Measurements from ENCODE around the gene FNIP1. TPM values are rescaled to one million over a fixed set of nuclear protein-coding genes. Genes with fewer than 3 reads are reported as not detected.
A peak's percentile ranks its signal among the peaks of the same experiment; 100 is the strongest.

FNIP1 gene
- total and polyA plus RNA-seq, 2 of the 13 experiments (the other 11 are each of a cell fraction or from before 2014, with no cell fraction given) = 10.9 to 29.3 TPM

GRCh38 chr5:131634996-131635683, 161.7 kb downstream of the FNIP1 start, which contains the start of gene RAPGEF6 (continued):
- 0 out of 2 replicates have a peak, but pooled peaks have one; percentile 19 for TF ChIP-seq FOXO1 (CRISPR knock-in tag; IDR thresholded peaks at IDR 0.05)
- no peak for TF ChIP-seq ZNF589 (CRISPR knock-in tag; conservative IDR thresholded peaks at IDR 0.05)
- TF ChIP-seq AGO1 (IDR thresholded peaks at IDR 0.05; ENCODE audit: low read depth, low read length, poor library complexity, severe bottlenecking) = peak; percentile 26
- TF ChIP-seq HNF4G (IDR thresholded peaks at IDR 0.05; ENCODE audit: borderline replicate concordance, low read depth, low read length) = peak; percentile 13; the same call in 1 of the 2 replicates
- no peak for TF ChIP-seq HNF4G (CRISPR knock-in tag; IDR thresholded peaks at IDR 0.05; ENCODE audit: borderline replicate concordance, low read depth)
- peak; percentile 96 for TF ChIP-seq KDM2A (CRISPR knock-in tag; IDR thresholded peaks at IDR 0.05; ENCODE audit: borderline replicate concordance, low read depth)
- TF ChIP-seq SP1 (IDR thresholded peaks at IDR 0.05) = no peak
- TF ChIP-seq SP1 (CRISPR knock-in tag; IDR thresholded peaks at IDR 0.05) = 0 out of 2 replicates have a peak, but pooled peaks have one; percentile 18
- TF ChIP-seq ZBTB26 (CRISPR knock-in tag; IDR thresholded peaks at IDR 0.05; ENCODE audit: borderline replicate concordance) = peak; percentile 69; the same call in 1 of the 2 replicates
- no peak for TF ChIP-seq ZBTB37 (CRISPR knock-in tag; IDR thresholded peaks at IDR 0.05)
- no peak for TF ChIP-seq ZNF337 (CRISPR knock-in tag; IDR thresholded peaks at IDR 0.05; ENCODE audit: borderline replicate concordance, low read depth)
- TF ChIP-seq TP53 (CRISPR knock-in tag; conservative IDR thresholded peaks at IDR 0.05) = 0 out of 2 replicates have a peak, but pooled peaks have one; percentile 32
- TF ChIP-seq ZNF18 (CRISPR knock-in tag; IDR thresholded peaks at IDR 0.05; ENCODE audit: insufficient replicate concordance) = peak; percentile 17
- TF ChIP-seq ZNF562 (CRISPR knock-in tag; IDR thresholded peaks at IDR 0.05; ENCODE audit: borderline replicate concordance) = no peak
- TF ChIP-seq RXRB (CRISPR knock-in tag; IDR thresholded peaks at IDR 0.05; ENCODE audit: borderline replicate concordance) = peak; percentile 40
- no peak for TF ChIP-seq ZFP37 (CRISPR knock-in tag; IDR thresholded peaks at IDR 0.05; ENCODE audit: borderline replicate concordance)
- no peak; the same call in 1 of the 2 replicates for TF ChIP-seq ZNF446 (CRISPR knock-in tag; IDR thresholded peaks at IDR 0.05)
- no peak; the same call in 1 of the 2 replicates for TF ChIP-seq E2F1 (CRISPR knock-in tag; IDR thresholded peaks at IDR 0.05)
- peak; percentile 10; the same call in 1 of the 2 replicates for TF ChIP-seq SOX5 (CRISPR knock-in tag; IDR thresholded peaks at IDR 0.05; ENCODE audit: borderline replicate concordance)
- no peak for TF ChIP-seq SRSF4 (IDR thresholded peaks at IDR 0.05; ENCODE audit: low read depth, low read length, poor library complexity, severe bottlenecking)
- no peak; the same call in 1 of the 2 replicates for TF ChIP-seq ZSCAN25 (CRISPR knock-in tag; IDR thresholded peaks at IDR 0.05)
- TF ChIP-seq ZNF567 (CRISPR knock-in tag; IDR thresholded peaks at IDR 0.05; ENCODE audit: borderline replicate concordance) = no peak
- no peak for TF ChIP-seq ZNF251 (CRISPR knock-in tag; IDR thresholded peaks at IDR 0.05)
- TF ChIP-seq CBFB (CRISPR knock-in tag; IDR thresholded peaks at IDR 0.05) = 0 out of 2 replicates have a peak, but pooled peaks have one; percentile 18
- no peak for TF ChIP-seq ZNF383 (CRISPR knock-in tag; IDR thresholded peaks at IDR 0.05; ENCODE audit: borderline replicate concordance)

All from HepG2 (cell line).